Ishikawa (cell line): ENCODE measurements around the gene ZNF414.

Source experiments
- CREB1 ChIP-seq: IDR thresholded peaks from 2 replicates; pipeline ENCODE4 v1.6.1; 2012; ENCODE audit warnings: low read depth
- NFIC ChIP-seq: IDR thresholded peaks from 2 replicates; pipeline ENCODE4 v1.6.1; 2012
- TAF1 ChIP-seq: IDR thresholded peaks from 2 replicates; pipeline ENCODE4 v1.6.1; 2012; ENCODE audit warnings: low read depth, mild to moderate bottlenecking
- YY1 ChIP-seq: IDR thresholded peaks from 2 replicates; pipeline ENCODE4 v1.6.1; 2012; ENCODE audit warnings: low read depth
- ZBTB7A ChIP-seq: IDR thresholded peaks from 2 replicates; pipeline ENCODE4 v1.6.1; 2012; ENCODE audit warnings: low read depth

DNA sequence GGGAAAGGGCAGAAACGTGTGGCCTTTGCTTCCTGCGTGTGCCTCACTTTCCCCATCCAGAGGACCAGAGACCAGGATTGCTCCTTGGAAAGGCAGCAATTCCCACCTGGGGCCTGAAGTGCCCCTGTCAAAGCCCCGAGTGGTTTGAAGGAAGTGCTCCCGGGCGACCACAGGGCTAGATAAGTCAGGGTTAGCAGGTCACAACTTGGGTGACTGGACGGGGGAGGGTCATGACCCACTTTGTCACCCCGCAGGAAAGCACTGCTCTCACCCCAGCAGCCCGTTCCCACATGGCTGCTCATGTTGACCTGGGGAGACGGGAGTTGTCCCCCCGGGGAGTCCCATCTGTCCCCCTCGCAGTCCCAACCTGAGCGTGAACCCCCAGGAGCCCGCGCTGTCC, 12.0 kb downstream of the ZNF414 start:
- no peak for TF ChIP-seq YY1
- no peak for TF ChIP-seq TAF1
- TF ChIP-seq CREB1: no peak
- no peak for TF ChIP-seq NFIC
- no peak for TF ChIP-seq ZBTB7A
